Adrenal gland (tissue), 5 donors: Measurements from ENCODE around the gene PSMD12.
"Not testable (repeated sequence)": the region's sequence is repeated elsewhere in the genome, so short reads cannot be mapped to it uniquely, and the experiment has no call there.

Source experiments
- POLR2A ChIP-seq, 2 donors: fragments of 450-650 bp; IDR thresholded peaks; one replicate each; pipeline ENCODE4 v1.6.1; 2017; ENCODE audit warnings: antibody characterized with exemption in 2 of 2, mild to moderate bottlenecking in 2 of 2, moderate library complexity in 1 of 2
- TF ChIP-seq, protein P1 (sequence below), 6 experiments: fragments of 450-650 bp in 4 of 6; fragments of 200-600 bp in 2 of 6; sonication (generic) in 1 of 6; IDR thresholded peaks; 1 replicate in 5 of 6; 2 replicates in 1 of 6; pipeline versions ENCODE4 v1.5.1 to v1.8.0; 2016 to 2021; ENCODE audit warnings: antibody characterized with exemption in 6 of 6, mild to moderate bottlenecking in 2 of 6, moderate library complexity in 1 of 6
- donor health status: DM: no; HTN: no; CAD: no.

- TF ChIP-seq, protein P1, sequence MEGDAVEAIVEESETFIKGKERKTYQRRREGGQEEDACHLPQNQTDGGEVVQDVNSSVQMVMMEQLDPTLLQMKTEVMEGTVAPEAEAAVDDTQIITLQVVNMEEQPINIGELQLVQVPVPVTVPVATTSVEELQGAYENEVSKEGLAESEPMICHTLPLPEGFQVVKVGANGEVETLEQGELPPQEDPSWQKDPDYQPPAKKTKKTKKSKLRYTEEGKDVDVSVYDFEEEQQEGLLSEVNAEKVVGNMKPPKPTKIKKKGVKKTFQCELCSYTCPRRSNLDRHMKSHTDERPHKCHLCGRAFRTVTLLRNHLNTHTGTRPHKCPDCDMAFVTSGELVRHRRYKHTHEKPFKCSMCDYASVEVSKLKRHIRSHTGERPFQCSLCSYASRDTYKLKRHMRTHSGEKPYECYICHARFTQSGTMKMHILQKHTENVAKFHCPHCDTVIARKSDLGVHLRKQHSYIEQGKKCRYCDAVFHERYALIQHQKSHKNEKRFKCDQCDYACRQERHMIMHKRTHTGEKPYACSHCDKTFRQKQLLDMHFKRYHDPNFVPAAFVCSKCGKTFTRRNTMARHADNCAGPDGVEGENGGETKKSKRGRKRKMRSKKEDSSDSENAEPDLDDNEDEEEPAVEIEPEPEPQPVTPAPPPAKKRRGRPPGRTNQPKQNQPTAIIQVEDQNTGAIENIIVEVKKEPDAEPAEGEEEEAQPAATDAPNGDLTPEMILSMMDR (IDR thresholded peaks at IDR 0.05), result not testable (repeated sequence)
- TF ChIP-seq POLR2A (IDR thresholded peaks at IDR 0.05), result not testable (repeated sequence)
These were observed 60.7 kb downstream of the PSMD12 start for GRCh38 chr17:67305446-67306235.
